Measurements from ENCODE around the gene RAB6A.
A peak's percentile ranks its signal among the peaks of the same experiment; 100 is the strongest.
"Not testable (repeated sequence)": the region's sequence is repeated elsewhere in the genome, so short reads cannot be mapped to it uniquely, and the experiment has no call there.

RAB6A gene

GRCh38 chr11:73797457-73797856 lies 36.6 kb upstream of the RAB6A start:
- H3K4me3 ChIP-seq (replicated peaks in 1 of 2; ENCODE audit: low read depth in 2 of 2, low read length in 2 of 2) = no peak overlapping the region
- DNase-seq (ENCODE audit: low read depth in 2 of 2) = no peak
- TF ChIP-seq CTCF (IDR thresholded peaks at IDR 0.05; ENCODE audit: low read depth, low read length) = no peak

- no peak for TF ChIP-seq CTCF (IDR thresholded peaks at IDR 0.05; ENCODE audit: low read depth, low read length)
- DNase-seq (ENCODE audit: low read depth in 2 of 2) = no peak
- no peak overlapping the region for H3K4me3 ChIP-seq (replicated peaks in 1 of 2; ENCODE audit: low read depth in 2 of 2, low read length in 2 of 2)
Observed at GRCh38 chr11:73795925-73796632, 35.2 kb upstream of the RAB6A start.

GRCh38 chr11:73792584-73792983 lies 31.7 kb upstream of the RAB6A start:
- no peak overlapping the region for H3K4me3 ChIP-seq (replicated peaks in 1 of 2; ENCODE audit: low read depth in 2 of 2, low read length in 2 of 2)
- no peak for DNase-seq (ENCODE audit: low read depth in 2 of 2)
- TF ChIP-seq CTCF (IDR thresholded peaks at IDR 0.05; ENCODE audit: low read depth, low read length) = no peak

- DNase-seq (ENCODE audit: low read depth in 2 of 2) = no peak
- no peak overlapping the region for H3K4me3 ChIP-seq (replicated peaks in 1 of 2; ENCODE audit: low read depth in 2 of 2, low read length in 2 of 2)
- no peak for TF ChIP-seq CTCF (IDR thresholded peaks at IDR 0.05; ENCODE audit: low read depth, low read length)
Observed at GRCh38 chr11:73789279-73789670, 28.4 kb upstream of the RAB6A start.

- TF ChIP-seq CTCF (IDR thresholded peaks at IDR 0.05; ENCODE audit: low read depth, low read length) = no peak
- peak; percentile 95 to 96 for DNase-seq (ENCODE audit: low read depth in 2 of 2)
- peak within 1 kb of the TSS; percentile 63 to 71 for H3K4me3 ChIP-seq (replicated peaks in 1 of 2; ENCODE audit: low read depth in 2 of 2, low read length in 2 of 2)
Observed at GRCh38 chr11:73787643-73788558, 27.0 kb upstream of the RAB6A start, which contains the start of gene MRPL48. MRPL48 (plus strand) TSS chr11:73787874; CDS start chr11:73787972, 98 bp downstream.

- DNase-seq (ENCODE audit: low read depth in 2 of 2) = no peak
- TF ChIP-seq CTCF (IDR thresholded peaks at IDR 0.05; ENCODE audit: low read depth, low read length) = no peak
- peak overlapping the region; percentile 63 to 71 for H3K4me3 ChIP-seq (replicated peaks in 1 of 2; ENCODE audit: low read depth in 2 of 2, low read length in 2 of 2)
Observed at GRCh38 chr11:73787051-73787642, 26.3 kb upstream of the RAB6A start.

- H3K4me3 ChIP-seq (replicated peaks in 1 of 2; ENCODE audit: low read depth in 2 of 2, low read length in 2 of 2); DNase-seq (ENCODE audit: low read depth in 2 of 2): not testable (repeated sequence)
Observed at GRCh38 chr11:73785467-73785866, 24.6 kb upstream of the RAB6A start.

Measured in cardiac fibroblast (primary cell).